ENCODE measurements around the gene SKIC2.
"Not testable (repeated sequence)": the region's sequence is repeated elsewhere in the genome, so short reads cannot be mapped to it uniquely, and the experiment has no call there.

DNA sequence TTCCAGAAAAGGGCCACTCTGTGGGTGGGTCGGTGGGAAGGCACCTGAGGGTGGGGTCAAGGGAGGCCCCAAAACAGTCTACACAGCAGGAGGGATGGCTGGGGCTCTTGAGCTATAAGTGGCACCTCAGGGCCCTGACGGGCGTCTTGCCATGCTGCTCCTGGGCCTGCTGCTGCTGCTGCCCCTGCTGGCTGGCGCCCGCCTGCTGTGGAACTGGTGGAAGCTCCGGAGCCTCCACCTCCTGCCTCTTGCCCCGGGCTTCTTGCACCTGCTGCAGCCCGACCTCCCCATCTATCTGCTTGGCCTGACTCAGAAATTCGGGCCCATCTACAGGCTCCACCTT is 46.5 kb downstream of the SKIC2 start:
- TF ChIP-seq, protein P1, sequence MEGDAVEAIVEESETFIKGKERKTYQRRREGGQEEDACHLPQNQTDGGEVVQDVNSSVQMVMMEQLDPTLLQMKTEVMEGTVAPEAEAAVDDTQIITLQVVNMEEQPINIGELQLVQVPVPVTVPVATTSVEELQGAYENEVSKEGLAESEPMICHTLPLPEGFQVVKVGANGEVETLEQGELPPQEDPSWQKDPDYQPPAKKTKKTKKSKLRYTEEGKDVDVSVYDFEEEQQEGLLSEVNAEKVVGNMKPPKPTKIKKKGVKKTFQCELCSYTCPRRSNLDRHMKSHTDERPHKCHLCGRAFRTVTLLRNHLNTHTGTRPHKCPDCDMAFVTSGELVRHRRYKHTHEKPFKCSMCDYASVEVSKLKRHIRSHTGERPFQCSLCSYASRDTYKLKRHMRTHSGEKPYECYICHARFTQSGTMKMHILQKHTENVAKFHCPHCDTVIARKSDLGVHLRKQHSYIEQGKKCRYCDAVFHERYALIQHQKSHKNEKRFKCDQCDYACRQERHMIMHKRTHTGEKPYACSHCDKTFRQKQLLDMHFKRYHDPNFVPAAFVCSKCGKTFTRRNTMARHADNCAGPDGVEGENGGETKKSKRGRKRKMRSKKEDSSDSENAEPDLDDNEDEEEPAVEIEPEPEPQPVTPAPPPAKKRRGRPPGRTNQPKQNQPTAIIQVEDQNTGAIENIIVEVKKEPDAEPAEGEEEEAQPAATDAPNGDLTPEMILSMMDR (IDR thresholded peaks at IDR 0.05), result not testable (repeated sequence)
- not testable (repeated sequence) for TF ChIP-seq POLR2A (IDR thresholded peaks at IDR 0.05)

Measured in vagina (tissue), 2 donors.